Activated T-cell treated with anti-CD3 and anti-CD28 coated beads for 48 hours (primary cell): Measurements from ENCODE around the gene DGCR8.
"Not testable (repeated sequence)": the region's sequence is repeated elsewhere in the genome, so short reads cannot be mapped to it uniquely, and the experiment has no call there.

Source experiments
- DNase-seq: peaks from one replicate; pipeline ENCODE4 v3.0.0-alpha.2; 2020; ENCODE audit warnings: low read depth

DGCR8 gene

DNA sequence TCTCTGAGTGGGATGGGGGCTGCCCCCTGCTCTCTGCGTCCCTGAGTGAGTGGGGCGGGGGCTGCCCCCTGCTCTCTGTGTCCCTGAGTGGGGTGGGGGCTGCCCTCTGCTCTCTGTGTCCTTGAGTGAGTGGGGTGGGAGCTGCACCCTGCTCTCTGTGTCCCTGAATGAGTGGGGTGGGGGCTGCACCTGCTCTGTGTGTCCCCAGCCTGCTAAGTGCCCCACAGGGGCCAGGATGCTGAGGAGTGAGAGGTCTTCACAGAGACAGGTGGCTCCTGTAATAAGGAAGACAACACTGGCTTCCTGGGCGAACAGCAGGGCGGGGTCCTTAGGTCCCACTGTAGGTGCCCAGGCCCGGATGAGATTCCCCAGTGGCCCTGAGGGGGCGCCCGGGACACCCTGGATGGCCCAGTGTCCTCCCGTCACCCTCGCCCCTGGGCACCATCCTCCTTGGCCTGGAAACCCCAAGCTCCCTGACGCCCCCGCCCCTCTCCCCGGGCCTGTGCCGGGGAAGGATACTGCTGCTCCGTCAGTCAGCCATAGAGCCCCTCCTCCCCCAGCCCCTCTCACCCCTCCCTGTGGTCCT, 74.7 kb downstream of the DGCR8 start:
- DNase-seq: no peak

- DNase-seq: no peak
Observed at GRCh38 chr22:20155330-20156041, 75.4 kb downstream of the DGCR8 start.

GRCh38 chr22:20156042-20156389, 76.0 kb downstream of the DGCR8 start:
- DNase-seq: no peak

DNA sequence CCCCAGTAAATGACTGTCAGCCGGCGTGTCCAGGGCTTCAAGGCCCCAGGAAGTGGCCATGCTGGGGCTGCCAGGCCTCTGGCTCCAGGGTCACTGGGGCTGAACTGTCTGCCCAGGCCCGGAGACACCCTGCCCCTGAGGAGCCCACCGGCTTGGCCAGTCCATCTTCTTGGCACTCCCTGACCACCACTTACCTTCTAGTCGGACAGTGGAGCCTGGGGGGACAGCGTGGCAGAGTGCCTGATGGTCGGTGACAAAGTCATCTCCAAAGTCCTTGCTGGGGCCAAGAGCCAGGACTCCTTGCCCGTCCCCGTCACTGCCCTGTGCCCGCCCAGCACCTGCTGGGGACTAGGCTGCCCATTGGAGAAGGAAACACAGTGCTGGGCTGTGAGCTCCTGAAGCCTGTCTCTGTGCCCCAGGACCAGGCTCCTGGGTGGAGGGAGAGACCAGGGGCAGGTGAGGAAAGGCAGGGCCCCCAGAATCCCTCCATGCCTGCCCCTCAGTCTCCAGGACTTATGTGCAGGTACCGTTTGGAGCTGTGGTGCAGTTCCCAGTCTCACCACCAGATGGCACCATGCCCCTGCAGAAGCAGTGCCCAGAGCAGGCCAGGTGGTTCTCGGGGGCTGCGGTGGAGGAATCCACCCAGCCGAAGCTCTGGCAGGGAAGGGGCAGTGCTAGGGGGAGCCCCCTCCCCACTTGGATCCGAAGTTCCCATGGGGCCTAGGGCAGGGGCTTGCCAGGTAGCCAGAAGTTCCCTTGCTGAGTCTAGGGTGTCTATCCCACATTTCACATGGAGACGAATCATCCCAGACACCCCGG, 76.8 kb downstream of the DGCR8 start:
- DNase-seq: peak; percentile 83

DNA sequence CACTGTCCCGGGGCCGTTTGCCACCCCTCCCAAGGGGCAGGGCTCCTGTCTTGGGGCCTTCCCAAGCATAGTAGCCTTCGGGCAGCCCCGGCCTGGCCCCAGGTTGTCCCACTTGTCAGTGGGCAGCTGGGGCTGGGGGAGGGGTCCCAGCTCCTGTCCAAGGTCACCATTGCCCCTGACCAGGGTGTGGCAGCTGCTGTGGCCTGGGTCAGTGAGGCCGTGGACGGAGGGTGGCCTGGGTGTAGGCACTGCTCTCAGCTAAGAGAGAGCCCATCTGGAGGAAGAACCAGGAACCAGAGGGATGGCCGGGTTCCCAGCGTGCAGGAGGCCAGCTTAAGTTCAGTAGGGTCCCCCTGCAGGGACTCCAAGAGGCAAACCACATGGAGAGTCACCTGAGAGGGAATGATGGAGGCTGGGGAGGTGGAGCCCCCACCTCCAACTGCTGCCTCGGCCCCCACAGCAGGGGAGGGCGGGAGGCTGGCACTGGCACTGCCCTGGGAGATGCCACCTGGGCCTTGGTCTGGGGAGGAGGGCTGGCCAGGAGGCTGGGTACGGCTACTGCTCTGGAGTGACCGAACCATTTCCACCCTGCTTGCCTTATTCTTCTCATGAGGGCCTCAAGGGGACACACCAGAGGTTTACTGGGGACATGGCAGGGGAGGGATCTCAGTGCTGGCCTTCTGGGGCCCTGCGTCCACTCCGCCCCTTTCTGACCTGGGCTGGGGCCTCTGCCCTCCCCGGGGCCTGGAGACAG, 77.6 kb downstream of the DGCR8 start:
- no peak for DNase-seq

GRCh38 chr22:20158391-20159036, 78.5 kb downstream of the DGCR8 start:
- no peak for DNase-seq

DNA sequence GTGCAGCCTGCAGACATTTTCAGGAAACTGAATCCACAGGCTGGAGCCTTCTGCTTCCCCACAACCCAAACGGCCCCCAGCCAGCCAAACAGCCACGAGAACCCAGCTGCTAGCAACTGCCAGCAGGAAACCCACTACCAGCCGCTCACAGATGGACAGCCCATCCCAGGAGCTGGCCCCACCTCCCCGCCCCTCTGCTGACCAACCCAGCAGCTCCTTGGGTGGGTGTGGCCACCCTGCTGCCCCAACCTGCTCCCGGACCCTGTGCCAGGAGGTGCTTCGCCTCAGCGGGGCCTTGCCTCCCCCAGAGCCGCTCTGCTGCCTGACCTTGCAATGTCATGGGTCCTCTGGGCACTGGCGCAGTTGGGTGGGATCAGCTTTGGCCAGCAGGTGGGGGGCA, 79.0 kb downstream of the DGCR8 start:
- no peak for DNase-seq

DNA sequence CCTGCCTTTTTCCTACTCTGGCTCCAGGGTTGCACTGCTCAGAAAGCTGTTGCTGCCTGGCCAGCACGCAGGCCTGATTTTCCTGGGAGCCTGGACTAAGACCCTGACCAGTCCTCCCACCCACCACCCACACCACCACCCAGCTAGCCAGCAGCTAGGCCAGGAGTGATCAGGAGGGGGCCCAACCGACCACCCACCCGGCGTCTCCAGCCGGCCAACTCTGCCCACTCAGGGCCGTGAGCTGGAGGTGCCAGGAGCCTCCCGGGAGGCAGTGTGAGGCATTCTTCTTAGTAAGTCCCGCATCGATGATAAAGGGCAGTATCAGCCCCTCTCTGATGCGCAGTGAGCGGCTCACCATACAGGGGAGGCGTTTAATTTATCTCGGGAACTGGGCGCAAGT, 79.5 kb downstream of the DGCR8 start:
- DNase-seq: not testable (repeated sequence)

DNA sequence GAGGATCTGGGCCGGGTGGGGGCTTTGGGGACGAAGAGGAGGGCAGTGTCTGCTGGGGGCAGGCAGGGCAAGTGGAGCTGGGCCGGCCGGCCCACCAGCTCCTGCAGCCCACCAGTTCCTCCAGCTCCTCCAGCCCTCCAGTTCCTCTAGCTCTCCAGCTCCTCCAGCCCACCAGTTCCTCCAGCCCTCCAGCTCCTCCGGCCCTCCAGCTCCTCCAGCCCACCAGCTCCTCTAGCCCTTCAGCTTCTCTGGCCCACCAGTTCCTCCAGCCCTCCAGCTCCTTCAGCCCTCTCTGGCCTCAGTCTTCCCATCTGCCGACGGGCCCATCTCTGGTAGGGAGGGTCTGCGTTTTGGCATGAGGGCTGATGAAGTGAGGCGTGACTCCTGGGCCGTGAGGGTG, 80.0 kb downstream of the DGCR8 start:
- no peak for DNase-seq
